A673 (cell line): ENCODE results near the gene STPG4. TPM values are rescaled to one million over a fixed set of nuclear protein-coding genes. Genes with fewer than 3 reads are reported as not detected.

Source experiments
- BruUV-seq: library from RNA; stranded (reverse); fragments of 400-500 nt; replicated peaks from 2 replicates; lab custom pipeline; 2021; lab: Mats Ljungman, UMichigan
- CTCF ChIA-PET: fragments of 300-600 bp; sonication (Branson Sonifier 250); formaldehyde crosslinking; loops from one replicate; lab custom pipeline; 2022; ENCODE audit warnings: antibody characterized with exemption; lab: Charles Lee
- POLR2A ChIA-PET: fragments of 300-600 bp; sonication (Branson Sonifier 250); formaldehyde crosslinking; loops from one replicate; lab custom pipeline; 2022; ENCODE audit warnings: antibody characterized with exemption; ENCODE audit not compliant: low non-redundant PET; lab: Charles Lee
- DNase-seq: peaks from one replicate; pipeline ENCODE4 v3.0.0-alpha.2; 2015; ENCODE audit warnings: low spot score
- H3K27ac ChIP-seq: fragments of 200-600 bp; sonication (generic); 2 replicates; pipeline ENCODE4 v1.5.1; 2016; ENCODE audit warnings: mixed run types, low read depth, mild to moderate bottlenecking, mixed read lengths, antibody characterized with exemption, low read length; ENCODE audit not compliant: poor library complexity, severe bottlenecking
- H3K27me3 ChIP-seq: fragments of 200-600 bp; sonication (generic); replicated peaks from 2 replicates; pipeline ENCODE4 v1.6.1; 2017; ENCODE audit warnings: mixed run types, low read depth, mild to moderate bottlenecking, mixed read lengths, antibody characterized with exemption, low read length; ENCODE audit not compliant: insufficient read depth, poor library complexity
- H3K36me3 ChIP-seq: fragments of 200-600 bp; sonication (generic); 2 replicates; pipeline ENCODE4 v1.6.1; 2016; ENCODE audit warnings: mixed run types, mild to moderate bottlenecking, mixed read lengths, antibody characterized with exemption, low read length; ENCODE audit not compliant: insufficient read depth, poor library complexity, severe bottlenecking
- H3K4me1 ChIP-seq: fragments of 200-600 bp; sonication (generic); 2 replicates; pipeline ENCODE4 v1.6.1; 2017; ENCODE audit warnings: mixed run types, mild to moderate bottlenecking, mixed read lengths, antibody characterized with exemption, low read length; ENCODE audit not compliant: insufficient read depth, poor library complexity, severe bottlenecking
- H3K4me3 ChIP-seq: fragments of 200-600 bp; sonication (generic); 2 replicates; pipeline ENCODE4 v1.5.1; 2016; ENCODE audit warnings: low read depth, mixed run types, mild to moderate bottlenecking, mixed read lengths, low read length; ENCODE audit not compliant: poor library complexity, severe bottlenecking
- H3K9me3 ChIP-seq: fragments of 200-600 bp; sonication (generic); 2 replicates; pipeline ENCODE4 v1.6.1; 2016; ENCODE audit warnings: mixed run types, low read depth, mild to moderate bottlenecking, mixed read lengths, antibody characterized with exemption, low read length; ENCODE audit not compliant: poor library complexity, severe bottlenecking
- CTCF ChIP-seq: fragments of 300-800, 200-600 bp; sonication (generic); conservative IDR thresholded peaks from 2 replicates; pipeline ENCODE4 v1.5.1; 2017; ENCODE audit warnings: low read depth, mild to moderate bottlenecking, antibody characterized with exemption, low read length, moderate library complexity, mixed read lengths
- EZH2 ChIP-seq: fragments of 200-600 bp; sonication (generic); IDR thresholded peaks from 2 replicates; pipeline ENCODE4 v1.6.1; 2017; ENCODE audit warnings: borderline replicate concordance, low read depth, mild to moderate bottlenecking, mixed read lengths, antibody characterized with exemption, low read length; ENCODE audit not compliant: poor library complexity, severe bottlenecking
- intact Hi-C: fragments of 100-400 bp; cut with micrococcal nuclease; formaldehyde crosslinking; loops from one replicate; pipeline ENCODE4 v1.10.0; 2022; ENCODE audit not compliant: unreplicated experiment
- total RNA-seq: library from RNA; stranded (reverse); gene quantifications from 2 replicates; pipeline ENCODE4 v1.2.3, GENCODE V29; 2021

Gene STPG4
- total RNA-seq, 1 experiment from 2014 or later, result 0.75 TPM

- Histone ChIP-seq H3K27me3 (no peaks in the 10 kb centered on the region), H3K4me1 (peaks cover 8% of the 10 kb centered on the region), H3K36me3 (no peaks in the 10 kb centered on the region), H3K4me3 (no peak overlapping the region), H3K27ac (no peak overlapping the region), H3K9me3 (no peaks in the 10 kb centered on the region)
- TF ChIP-seq EZH2 (no peak), CTCF (no peak)
- ChIA-PET POLR2A (interaction anchor here (0.8 kb wide), 1 partner anchor 628 kb away, joined by 20 read pairs; no protein-coding TSS in a partner anchor), CTCF (interaction anchor here (1.2 kb wide), 1 partner anchor 257 kb away, joined by 3 read pairs; no protein-coding TSS in a partner anchor)
- BruUV-seq, result no TSS peak
- intact Hi-C loops, result no loop called here
- peak; percentile 40 for DNase-seq
Observed at GRCh38 chr2:47065771-47066380, 89.2 kb downstream of the STPG4 start.

GRCh38 chr2:47065343-47065742, 89.8 kb downstream of the STPG4 start:
- Histone ChIP-seq H3K27me3 (no peaks in the 10 kb centered on the region), H3K9me3 (no peaks in the 10 kb centered on the region), H3K27ac (no peak overlapping the region), H3K4me3 (no peak overlapping the region), H3K4me1 (peaks cover 8% of the 10 kb centered on the region), H3K36me3 (no peaks in the 10 kb centered on the region)
- CTCF ChIA-PET, result interaction anchor here (1.2 kb wide), 1 partner anchor 258 kb away, joined by 3 read pairs; no protein-coding TSS in a partner anchor
- BruUV-seq, result no TSS peak
- TF ChIP-seq EZH2 (no peak), CTCF (no peak)
- POLR2A ChIA-PET, result no interaction called here
- intact Hi-C loops, result no loop called here
- DNase-seq, result no peak

GRCh38 chr2:47064106-47064505, 91.0 kb downstream of the STPG4 start:
- H3K4me1 ChIP-seq, result peaks cover 8% of the 10 kb centered on the region
- H3K27me3 ChIP-seq, result no peaks in the 10 kb centered on the region
- H3K9me3 ChIP-seq, result no peaks in the 10 kb centered on the region
- no TSS peak for BruUV-seq
- TF ChIP-seq EZH2 (no peak), CTCF (no peak)
- H3K36me3 ChIP-seq, result no peaks in the 10 kb centered on the region
- H3K4me3 ChIP-seq, result no peak overlapping the region
- ChIA-PET CTCF (no interaction called here), POLR2A (no interaction called here)
- no peak overlapping the region for H3K27ac ChIP-seq
- no peak for DNase-seq
- intact Hi-C loops, result no loop called here
